Astrocyte (in vitro differentiated cells and primary cell): ENCODE measurements around the gene ADRA2C. TPM values are rescaled to one million over a fixed set of nuclear protein-coding genes. Genes with fewer than 3 reads are reported as not detected.

Experiments used
- DNase-seq: peaks from one replicate; pipeline ENCODE4 v3.0.0-alpha.2; 2010; ENCODE audit warnings: low read depth
- FAIRE-seq: peaks from 2 replicates; lab custom pipeline; 2011; peaks lifted over from hg19 to GRCh38; lab: Jason Lieb, UNC
- H2AFZ ChIP-seq: 2 replicates; pipeline ENCODE4 v1.6.0; 2012; ENCODE audit warnings: low read depth, low read length, inconsistent platforms
- H3K27ac ChIP-seq: 2 replicates; pipeline ENCODE4 v1.5.1; 2011; ENCODE audit warnings: low read depth, low read length, inconsistent platforms
- H3K27me3 ChIP-seq: 2 replicates; pipeline ENCODE4 v1.6.0; 2011; ENCODE audit warnings: low read length, inconsistent platforms; ENCODE audit not compliant: insufficient read depth
- H3K36me3 ChIP-seq: 2 replicates; pipeline ENCODE4 v1.5.1; 2011; ENCODE audit warnings: low read length, inconsistent platforms; ENCODE audit not compliant: insufficient read depth
- H3K4me1 ChIP-seq: 2 replicates; pipeline ENCODE4 v1.5.1; 2011; ENCODE audit warnings: low read length, inconsistent platforms; ENCODE audit not compliant: insufficient read depth
- H3K4me2 ChIP-seq: 2 replicates; pipeline ENCODE4 v1.6.0; 2012; ENCODE audit warnings: low read length, inconsistent platforms
- H3K4me3 ChIP-seq: 2 replicates; pipeline ENCODE4 v1.5.1; 2011; ENCODE audit warnings: low read depth, mild to moderate bottlenecking, low read length, inconsistent platforms; ENCODE audit not compliant: insufficient read depth
- H3K79me2 ChIP-seq: 2 replicates; pipeline ENCODE4 v1.6.0; 2012; ENCODE audit warnings: mild to moderate bottlenecking, low read length, inconsistent platforms; ENCODE audit not compliant: insufficient read depth
- H3K9ac ChIP-seq: 2 replicates; pipeline ENCODE4 v1.6.0; 2012; ENCODE audit warnings: mild to moderate bottlenecking, low read length, inconsistent platforms
- H3K9me3 ChIP-seq: 2 replicates; pipeline ENCODE4 v1.5.1; 2012; ENCODE audit warnings: low read depth, mild to moderate bottlenecking, low read length, inconsistent platforms; ENCODE audit not compliant: insufficient read depth
- H4K20me1 ChIP-seq: 2 replicates; pipeline ENCODE4 v1.6.0; 2012; ENCODE audit warnings: low read length, inconsistent platforms; ENCODE audit not compliant: insufficient read depth
- H3K27ac Mint-ChIP-seq: one replicate; pipeline ENCODE4 v1.8.0; 2021; ENCODE audit warnings: mild to moderate bottlenecking, mixed read lengths; ENCODE audit not compliant: unreplicated experiment
- H3K27me3 Mint-ChIP-seq: one replicate; pipeline ENCODE4 v1.8.0; 2021; ENCODE audit warnings: low read depth, mixed read lengths; ENCODE audit not compliant: unreplicated experiment
- H3K36me3 Mint-ChIP-seq: one replicate; pipeline ENCODE4 v1.8.0; 2021; ENCODE audit warnings: low read depth, mixed read lengths; ENCODE audit not compliant: unreplicated experiment
- H3K4me1 Mint-ChIP-seq: one replicate; pipeline ENCODE4 v1.8.0; 2021; ENCODE audit warnings: low read depth, mixed read lengths; ENCODE audit not compliant: unreplicated experiment
- H3K4me3 Mint-ChIP-seq: one replicate; pipeline ENCODE4 v1.8.0; 2021; ENCODE audit warnings: mild to moderate bottlenecking, moderate library complexity, mixed read lengths; ENCODE audit not compliant: unreplicated experiment
- H3K9me3 Mint-ChIP-seq: one replicate; pipeline ENCODE4 v1.8.0; 2021; ENCODE audit warnings: mild to moderate bottlenecking, mixed read lengths; ENCODE audit not compliant: unreplicated experiment
- CTCF ChIP-seq: IDR thresholded peaks from 2 replicates; pipeline ENCODE4 v1.5.1; 2011; ENCODE audit warnings: low read depth, mild to moderate bottlenecking, inconsistent platforms, low read length, moderate library complexity; ENCODE audit not compliant: insufficient read depth
- EZH2 ChIP-seq: IDR thresholded peaks from 2 replicates; pipeline ENCODE4 v1.6.1; 2012; ENCODE audit warnings: mild to moderate bottlenecking, low read length, inconsistent platforms; ENCODE audit not compliant: insufficient read depth
- total RNA-seq: library from RNA; stranded (reverse); gene quantifications from 2 replicates; pipeline ENCODE4 v1.2.1, GENCODE V29; 2021

The ADRA2C gene
- total RNA-seq, 1 donor from 2014 or later: 4.2 TPM

DNA sequence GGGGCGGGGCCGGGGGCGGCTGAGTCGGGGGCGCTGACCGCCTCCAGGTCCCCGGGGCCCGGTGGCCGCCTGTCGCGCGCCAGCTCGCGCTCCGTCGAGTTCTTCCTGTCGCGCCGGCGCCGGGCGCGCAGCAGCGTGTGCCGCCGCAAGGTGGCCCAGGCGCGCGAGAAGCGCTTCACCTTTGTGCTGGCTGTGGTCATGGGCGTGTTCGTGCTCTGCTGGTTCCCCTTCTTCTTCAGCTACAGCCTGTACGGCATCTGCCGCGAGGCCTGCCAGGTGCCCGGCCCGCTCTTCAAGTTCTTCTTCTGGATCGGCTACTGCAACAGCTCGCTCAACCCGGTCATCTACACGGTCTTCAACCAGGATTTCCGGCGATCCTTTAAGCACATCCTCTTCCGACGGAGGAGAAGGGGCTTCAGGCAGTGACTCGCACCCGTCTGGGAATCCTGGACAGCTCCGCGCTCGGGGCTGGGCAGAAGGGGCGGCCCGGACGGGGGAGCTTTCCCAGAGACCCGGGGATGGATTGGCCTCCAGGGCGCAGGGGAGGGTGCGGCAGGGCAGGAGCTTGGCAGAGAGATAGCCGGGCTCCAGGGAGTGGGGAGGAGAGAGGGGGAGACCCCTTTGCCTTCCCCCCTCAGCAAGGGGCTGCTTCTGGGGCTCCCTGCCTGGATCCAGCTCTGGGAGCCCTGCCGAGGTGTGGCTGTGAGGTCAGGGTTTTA lies 1.5 kb downstream of the ADRA2C start:
- H3K4me3 ChIP-seq: no peak overlapping the region
- no peak for FAIRE-seq
- H3K36me3 ChIP-seq: no peaks in the 10 kb centered on the region

DNA sequence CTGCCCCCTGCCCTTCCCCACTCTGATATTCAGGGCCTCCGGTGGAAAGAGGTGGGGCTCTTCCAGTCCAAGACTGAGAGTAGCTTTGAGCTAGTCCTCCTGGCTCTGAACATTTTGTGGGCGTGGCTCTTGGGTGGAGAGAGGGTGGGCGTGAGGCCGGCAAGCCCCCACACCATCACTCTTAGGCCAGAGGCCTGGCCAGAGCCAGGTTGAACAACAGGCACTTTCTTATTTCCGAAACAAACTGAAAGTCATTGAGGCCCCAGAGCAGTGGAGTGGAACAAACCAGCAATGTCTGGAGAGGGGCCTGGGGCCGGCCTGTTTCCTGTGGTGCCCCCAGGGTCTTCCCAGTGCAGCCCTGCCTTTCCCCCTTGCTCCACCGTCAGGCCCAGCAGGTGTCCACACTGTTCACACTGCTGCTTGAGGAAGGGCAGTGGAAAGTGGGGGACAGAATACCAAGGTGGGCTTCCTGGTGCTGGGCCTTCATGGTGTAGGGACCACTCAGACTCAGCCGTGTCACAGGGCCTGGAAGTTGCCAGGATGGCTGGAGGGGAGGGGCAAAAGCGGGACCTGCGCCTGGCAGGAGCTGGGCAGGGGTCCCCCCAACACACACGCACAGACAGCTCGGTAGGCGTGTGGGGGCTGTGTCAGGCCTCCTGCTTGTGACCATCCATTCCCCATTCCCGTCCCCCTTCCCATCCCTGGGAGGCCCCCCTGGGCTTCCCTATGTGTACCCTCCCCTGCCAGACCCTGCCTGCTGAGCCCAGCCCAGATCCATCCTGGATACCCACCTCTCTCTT lies 2.9 kb downstream of the ADRA2C start:
- Histone ChIP-seq H3K27me3 (peaks cover 23% of the 10 kb centered on the region), H3K9me3 (peaks cover 5% of the 10 kb centered on the region), H2AFZ (no peak overlapping the region), H3K36me3 (no peaks in the 10 kb centered on the region), H3K79me2 (no peaks in the 10 kb centered on the region), H3K9ac (no peak overlapping the region), H4K20me1 (no peaks in the 10 kb centered on the region), H3K4me2 (no peak overlapping the region), H3K27ac (no peak overlapping the region), H3K4me1 (no peaks in the 10 kb centered on the region), H3K4me3 (no peak overlapping the region)
- FAIRE-seq (no peak), DNase-seq (no peak)
- H3K36me3 Mint-ChIP-seq: no peaks in the 10 kb centered on the region
- H3K4me3 Mint-ChIP-seq: peak overlapping the region; percentile 34
- H3K27ac Mint-ChIP-seq: no peak overlapping the region
- peaks cover 2% of the 10 kb centered on the region for H3K9me3 Mint-ChIP-seq
- peaks cover 30% of the 10 kb centered on the region for H3K27me3 Mint-ChIP-seq
- H3K4me1 Mint-ChIP-seq: peaks cover 1% of the 10 kb centered on the region
- TF ChIP-seq EZH2 (no peak), CTCF (no peak)

More for the DNA sequence above, 1.5 kb downstream of the ADRA2C start:
- H3K9me3 ChIP-seq: peaks cover 5% of the 10 kb centered on the region
- Mint-ChIP-seq H3K27me3 (peaks cover 40% of the 10 kb centered on the region), H3K27ac (no peak overlapping the region), H3K4me1 (peaks cover 1% of the 10 kb centered on the region), H3K9me3 (peaks cover 2% of the 10 kb centered on the region), H3K4me3 (peak overlapping the region; percentile 84), H3K36me3 (no peaks in the 10 kb centered on the region)
- no peaks in the 10 kb centered on the region for H3K4me1 ChIP-seq
- H4K20me1 ChIP-seq: no peaks in the 10 kb centered on the region
- H3K79me2 ChIP-seq: no peaks in the 10 kb centered on the region
- no peak for DNase-seq
- no peak overlapping the region for H3K4me2 ChIP-seq
- H3K9ac ChIP-seq: no peak overlapping the region
- TF ChIP-seq EZH2 (peak; percentile 27), CTCF (no peak)
- no peak overlapping the region for H2AFZ ChIP-seq
- H3K27ac ChIP-seq: no peak overlapping the region
- H3K27me3 ChIP-seq: peaks cover 23% of the 10 kb centered on the region
